ENCODE results near the gene RASD2.
"Not testable (repeated sequence)": the region's sequence is repeated elsewhere in the genome, so short reads cannot be mapped to it uniquely, and the experiment has no call there.

RASD2 gene, protein sequence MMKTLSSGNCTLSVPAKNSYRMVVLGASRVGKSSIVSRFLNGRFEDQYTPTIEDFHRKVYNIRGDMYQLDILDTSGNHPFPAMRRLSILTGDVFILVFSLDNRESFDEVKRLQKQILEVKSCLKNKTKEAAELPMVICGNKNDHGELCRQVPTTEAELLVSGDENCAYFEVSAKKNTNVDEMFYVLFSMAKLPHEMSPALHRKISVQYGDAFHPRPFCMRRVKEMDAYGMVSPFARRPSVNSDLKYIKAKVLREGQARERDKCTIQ

DNA sequence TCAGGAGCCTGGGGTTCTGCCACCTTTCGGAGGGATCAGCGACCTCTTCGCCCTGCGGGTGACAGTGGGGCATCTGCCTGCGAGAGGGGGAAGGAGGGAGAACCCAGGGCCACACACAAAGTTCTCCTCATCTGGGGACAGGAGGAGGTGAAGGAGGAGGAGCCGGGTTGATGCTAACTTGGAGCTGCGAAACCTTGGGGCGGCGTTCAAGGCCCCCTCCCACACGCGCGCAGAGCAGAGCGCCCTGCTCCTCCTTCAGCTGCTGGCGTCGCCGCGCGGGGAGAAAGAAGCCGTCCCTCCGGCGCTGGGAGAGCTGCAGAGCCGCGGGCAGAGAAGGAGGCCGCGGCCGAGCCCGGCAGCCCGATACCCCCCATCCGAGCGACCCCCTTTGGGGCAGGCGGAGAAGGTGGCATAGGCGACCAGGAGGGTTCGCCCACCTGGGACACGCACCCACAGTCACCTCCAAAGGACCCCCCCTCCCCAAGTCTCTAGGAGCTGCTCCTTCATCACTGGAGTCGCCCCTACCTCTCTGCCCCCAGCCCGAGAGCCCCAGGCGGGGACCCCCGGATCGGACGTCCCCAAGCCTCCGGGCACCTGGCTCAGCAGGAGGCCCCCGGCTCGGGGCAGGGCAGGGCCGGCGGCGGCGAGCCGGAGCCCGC is at the start of gene RASD2:
Gene RASD2, plus strand, starts transcription at position 237 of the 659 bp plus-strand sequence. CDS start 5,979 bp downstream, outside the sequence.
- no peak within 1 kb of the TSS for H3K4me3 ChIP-seq (ENCODE audit: low read depth, low read length)
- DNase-seq (ENCODE audit: low read depth): peak; percentile 55
- TF ChIP-seq, protein P1, sequence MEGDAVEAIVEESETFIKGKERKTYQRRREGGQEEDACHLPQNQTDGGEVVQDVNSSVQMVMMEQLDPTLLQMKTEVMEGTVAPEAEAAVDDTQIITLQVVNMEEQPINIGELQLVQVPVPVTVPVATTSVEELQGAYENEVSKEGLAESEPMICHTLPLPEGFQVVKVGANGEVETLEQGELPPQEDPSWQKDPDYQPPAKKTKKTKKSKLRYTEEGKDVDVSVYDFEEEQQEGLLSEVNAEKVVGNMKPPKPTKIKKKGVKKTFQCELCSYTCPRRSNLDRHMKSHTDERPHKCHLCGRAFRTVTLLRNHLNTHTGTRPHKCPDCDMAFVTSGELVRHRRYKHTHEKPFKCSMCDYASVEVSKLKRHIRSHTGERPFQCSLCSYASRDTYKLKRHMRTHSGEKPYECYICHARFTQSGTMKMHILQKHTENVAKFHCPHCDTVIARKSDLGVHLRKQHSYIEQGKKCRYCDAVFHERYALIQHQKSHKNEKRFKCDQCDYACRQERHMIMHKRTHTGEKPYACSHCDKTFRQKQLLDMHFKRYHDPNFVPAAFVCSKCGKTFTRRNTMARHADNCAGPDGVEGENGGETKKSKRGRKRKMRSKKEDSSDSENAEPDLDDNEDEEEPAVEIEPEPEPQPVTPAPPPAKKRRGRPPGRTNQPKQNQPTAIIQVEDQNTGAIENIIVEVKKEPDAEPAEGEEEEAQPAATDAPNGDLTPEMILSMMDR (IDR thresholded peaks at IDR 0.05; ENCODE audit: low read depth, low read length): no peak
- TF ChIP-seq, protein P2, sequence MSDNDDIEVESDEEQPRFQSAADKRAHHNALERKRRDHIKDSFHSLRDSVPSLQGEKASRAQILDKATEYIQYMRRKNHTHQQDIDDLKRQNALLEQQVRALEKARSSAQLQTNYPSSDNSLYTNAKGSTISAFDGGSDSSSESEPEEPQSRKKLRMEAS (IDR thresholded peaks at IDR 0.05; ENCODE audit: low read depth, low read length): no peak
- TF ChIP-seq POLR2A (IDR thresholded peaks at IDR 0.05; ENCODE audit: extremely low read depth, insufficient read length) (no peak), MYC (IDR thresholded peaks at IDR 0.05; ENCODE audit: low read depth, low read length) (no peak)

GRCh38 chr22:35491061-35491907 is 49.3 kb upstream of the RASD2 start:
- not testable (repeated sequence) for DNase-seq (ENCODE audit: low read depth); H3K4me3 ChIP-seq (ENCODE audit: low read depth, low read length)

DNA sequence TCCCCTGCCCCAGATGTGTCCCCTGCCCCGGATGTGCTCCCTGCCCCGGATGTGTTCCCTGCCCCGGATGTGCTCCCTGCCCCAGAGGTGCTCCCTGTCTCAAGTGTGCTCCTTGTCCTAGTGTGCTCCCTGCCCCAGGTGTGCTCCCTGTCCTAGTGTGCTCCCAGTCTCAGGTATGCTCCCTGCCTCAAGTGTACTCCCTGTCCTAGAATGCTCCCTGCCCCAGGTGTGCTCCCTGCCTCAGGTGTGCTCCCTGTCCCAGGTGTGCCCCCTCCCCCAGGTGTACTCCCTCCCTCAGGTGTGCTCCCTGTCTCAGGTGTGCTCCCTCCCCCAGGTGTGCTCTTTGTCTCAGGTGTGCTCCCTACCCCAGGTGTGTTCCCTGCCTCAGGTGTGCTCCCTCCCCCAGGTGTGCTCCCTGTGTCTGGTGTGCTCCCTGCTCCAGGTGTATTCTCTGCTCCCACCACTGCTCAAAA is 48.7 kb upstream of the RASD2 start:
- H3K4me3 ChIP-seq (ENCODE audit: low read depth, low read length): no peak overlapping the region
- DNase-seq (ENCODE audit: low read depth): no peak
- TF ChIP-seq POLR2A (IDR thresholded peaks at IDR 0.05; ENCODE audit: extremely low read depth, insufficient read length) (no peak), MYC (IDR thresholded peaks at IDR 0.05; ENCODE audit: low read depth, low read length) (no peak)
- TF ChIP-seq, protein P1 (IDR thresholded peaks at IDR 0.05; ENCODE audit: low read depth, low read length): no peak
- TF ChIP-seq, protein P2 (IDR thresholded peaks at IDR 0.05; ENCODE audit: low read depth, low read length): no peak

GRCh38 chr22:35493074-35493473 is 47.6 kb upstream of the RASD2 start:
- H3K4me3 ChIP-seq (ENCODE audit: low read depth, low read length): no peak overlapping the region
- DNase-seq (ENCODE audit: low read depth): no peak
- TF ChIP-seq, protein P2 (IDR thresholded peaks at IDR 0.05; ENCODE audit: low read depth, low read length): no peak
- no peak for TF ChIP-seq POLR2A (IDR thresholded peaks at IDR 0.05; ENCODE audit: extremely low read depth, insufficient read length)
- TF ChIP-seq, protein P1 (IDR thresholded peaks at IDR 0.05; ENCODE audit: low read depth, low read length): no peak
- TF ChIP-seq MYC (IDR thresholded peaks at IDR 0.05; ENCODE audit: low read depth, low read length): no peak

DNA sequence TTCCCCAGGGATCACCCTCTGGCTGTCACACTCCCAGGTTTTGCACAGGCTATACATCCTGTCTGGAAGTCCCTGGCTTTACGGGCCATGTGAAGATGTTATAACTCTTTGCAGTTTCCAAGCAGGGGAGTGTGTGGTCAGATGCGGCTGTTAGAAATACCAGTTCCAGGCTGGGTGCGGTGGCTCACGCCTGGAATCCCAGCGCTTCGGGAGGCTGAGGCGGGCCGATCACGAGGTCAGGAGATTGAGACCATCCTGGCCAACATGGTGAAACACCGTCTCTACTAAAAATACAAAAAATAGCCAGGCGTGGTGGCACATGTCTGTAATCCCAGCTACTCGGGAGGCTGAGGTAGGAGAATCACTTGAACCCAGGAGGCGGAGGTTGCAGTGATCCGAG is 44.9 kb upstream of the RASD2 start:
- DNase-seq (ENCODE audit: low read depth); H3K4me3 ChIP-seq (ENCODE audit: low read depth, low read length): not testable (repeated sequence)

DNA sequence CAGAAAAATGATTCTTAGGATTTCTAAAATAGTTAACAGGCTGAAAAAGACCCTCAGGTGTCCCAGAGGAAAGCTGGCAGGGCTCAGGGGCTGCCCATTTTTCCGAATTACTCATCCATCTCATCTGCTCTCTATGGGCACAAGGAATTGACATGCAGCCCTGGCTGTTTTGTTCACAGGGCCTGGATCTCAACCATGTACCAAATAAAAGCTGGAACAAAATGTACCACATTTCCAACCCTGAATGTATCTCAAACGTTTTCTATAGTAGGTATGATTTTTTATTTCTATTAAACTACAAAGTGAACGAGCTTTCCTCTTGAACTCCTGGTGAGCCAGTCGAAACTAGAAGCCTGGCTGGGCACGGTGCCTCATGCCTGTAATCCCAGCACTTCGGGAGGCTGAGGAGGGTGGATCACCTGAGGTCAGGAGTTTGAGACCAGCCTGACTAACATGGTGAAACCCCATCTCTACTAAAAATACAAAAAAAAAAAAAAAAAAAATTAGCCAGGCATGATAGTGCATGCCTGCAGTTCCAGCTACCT is 43.8 kb upstream of the RASD2 start:
- DNase-seq (ENCODE audit: low read depth): no peak
- TF ChIP-seq, protein P1 (IDR thresholded peaks at IDR 0.05; ENCODE audit: low read depth, low read length): no peak
- TF ChIP-seq, protein P2 (IDR thresholded peaks at IDR 0.05; ENCODE audit: low read depth, low read length): no peak
- no peak overlapping the region for H3K4me3 ChIP-seq (ENCODE audit: low read depth, low read length)

All from NB4 (cell line).